ENCODE data around the gene SLC26A6. TPM values are rescaled to one million over a fixed set of nuclear protein-coding genes. Genes with fewer than 3 reads are reported as not detected.

SLC26A6 gene
- total RNA-seq, 4 donors from 2014 or later, result 13.8 to 26.4 (median 15.9) TPM

- peaks cover 0 to 78% (median 0%) of the 10 kb centered on the region in 3 donors for H3K36me3 ChIP-seq
- WGBS, 2 donors, result 90 to 97% methylated on average over 4 to 8 of the region's 8 CpGs
- no peak overlapping the region for H3K27ac ChIP-seq
- DNase-seq (ENCODE audit: low spot score in 2 of 2), result no peak
- no peaks in the 10 kb centered on the region for H3K27me3 ChIP-seq
- TF ChIP-seq EP300 (IDR thresholded peaks at IDR 0.05), result no peak
- TF ChIP-seq CTCF (IDR thresholded peaks at IDR 0.05), result no peak
- no peak for TF ChIP-seq POLR2A (IDR thresholded peaks at IDR 0.05)
- H3K4me1 ChIP-seq, result peaks cover 0 to 16% (median 12%) of the 10 kb centered on the region in 4 donors
- H3K4me3 ChIP-seq, result no peak overlapping the region
- H3K9me3 ChIP-seq, result no peaks in the 10 kb centered on the region
Measured at GRCh38 chr3:48630407-48630806, 4.9 kb downstream of the SLC26A6 start.

- no peak for DNase-seq (ENCODE audit: low spot score in 2 of 2)
- Histone ChIP-seq H3K4me1 (peaks cover 0 to 15% (median 12%) of the 10 kb centered on the region in 4 donors), H3K4me3 (no peak overlapping the region), H3K36me3 (peaks cover 0 to 84% (median 0%) of the 10 kb centered on the region in 3 donors), H3K9me3 (no peaks in the 10 kb centered on the region), H3K27ac (no peak overlapping the region), H3K27me3 (no peaks in the 10 kb centered on the region)
- 91 to 93% methylated on average over 6 to 11 of the region's 12 CpGs for WGBS, 2 donors
- TF ChIP-seq CTCF (IDR thresholded peaks at IDR 0.05), result no peak
- TF ChIP-seq POLR2A (IDR thresholded peaks at IDR 0.05), result no peak
- no peak for TF ChIP-seq EP300 (IDR thresholded peaks at IDR 0.05)
Measured at GRCh38 chr3:48629894-48630293, 5.4 kb downstream of the SLC26A6 start.

- Histone ChIP-seq H3K4me1 (peaks cover 0 to under 1% (median 0%) of the 10 kb centered on the region in 4 donors), H3K4me3 (no peak overlapping the region), H3K27me3 (no peaks in the 10 kb centered on the region), H3K36me3 (peaks cover 0 to 88% (median 0%) of the 10 kb centered on the region in 3 donors), H3K9me3 (no peaks in the 10 kb centered on the region), H3K27ac (no peak overlapping the region)
- DNase-seq (ENCODE audit: low spot score in 2 of 2), result no peak
- 86 to 91% methylated on average over 13 of the region's 13 CpGs for WGBS, 2 donors
- TF ChIP-seq POLR2A (IDR thresholded peaks at IDR 0.05) (no peak), EP300 (IDR thresholded peaks at IDR 0.05) (no peak), CTCF (IDR thresholded peaks at IDR 0.05) (no peak)
Measured at GRCh38 chr3:48628277-48629017, 6.8 kb downstream of the SLC26A6 start.

GRCh38 chr3:48625600-48625999 is 9.7 kb downstream of the SLC26A6 start:
- no peaks in the 10 kb centered on the region for H3K27me3 ChIP-seq
- DNase-seq (ENCODE audit: low spot score in 2 of 2), result no peak
- H3K4me1 ChIP-seq, result no peaks in the 10 kb centered on the region
- no peaks in the 10 kb centered on the region for H3K9me3 ChIP-seq
- H3K27ac ChIP-seq, result no peak overlapping the region
- peaks cover 0 to 64% (median 0%) of the 10 kb centered on the region in 3 donors for H3K36me3 ChIP-seq
- 90% methylated on average over 6 of the region's 6 CpGs for WGBS, 2 donors
- TF ChIP-seq CTCF (IDR thresholded peaks at IDR 0.05), result no peak
- TF ChIP-seq EP300 (IDR thresholded peaks at IDR 0.05), result no peak
- TF ChIP-seq POLR2A (IDR thresholded peaks at IDR 0.05), result no peak
- H3K4me3 ChIP-seq, result no peak overlapping the region

- Histone ChIP-seq H3K4me3 (no peak overlapping the region), H3K9me3 (no peaks in the 10 kb centered on the region), H3K36me3 (peaks cover 0 to 55% (median 0%) of the 10 kb centered on the region in 3 donors), H3K27ac (no peak overlapping the region), H3K4me1 (no peaks in the 10 kb centered on the region), H3K27me3 (no peaks in the 10 kb centered on the region)
- WGBS, 2 donors, result 93 to 95% methylated on average over 10 of the region's 10 CpGs
- no peak for DNase-seq (ENCODE audit: low spot score in 2 of 2)
- no peak for TF ChIP-seq EP300 (IDR thresholded peaks at IDR 0.05)
- no peak for TF ChIP-seq CTCF (IDR thresholded peaks at IDR 0.05)
- TF ChIP-seq POLR2A (IDR thresholded peaks at IDR 0.05), result no peak
Measured at GRCh38 chr3:48624767-48625166, 10.5 kb downstream of the SLC26A6 start.

All from tibial nerve (tissue), 4 donors.